GM06990 (cell line): ENCODE data around the gene SLAMF8.

ENCODE experiments used
- DNase-seq: peaks from one replicate; pipeline ENCODE4 v3.0.0-alpha.2; 2011; ENCODE audit not compliant: insufficient read length; ENCODE audit errors: extremely low read depth
- H3K27me3 ChIP-seq: replicated peaks from 2 replicates; pipeline ENCODE4 v1.6.0; 2011; ENCODE audit warnings: low read length; ENCODE audit not compliant: control insufficient read depth, insufficient read depth
- H3K36me3 ChIP-seq: 2 replicates; pipeline ENCODE4 v1.5.1; 2011; ENCODE audit warnings: low read length; ENCODE audit not compliant: control insufficient read depth, insufficient read depth
- H3K4me3 ChIP-seq: replicated peaks from 2 replicates; pipeline ENCODE4 v1.5.1; 2011; ENCODE audit warnings: low read depth, mild to moderate bottlenecking, control low read depth, low read length
- TF ChIP-seq, protein P1 (sequence below): IDR thresholded peaks from 2 replicates; pipeline ENCODE4 v1.5.1; 2011; ENCODE audit warnings: low read length, control low read depth, mild to moderate bottlenecking, inconsistent platforms; ENCODE audit not compliant: insufficient read depth, poor library complexity, severe bottlenecking

The SLAMF8 gene

DNA sequence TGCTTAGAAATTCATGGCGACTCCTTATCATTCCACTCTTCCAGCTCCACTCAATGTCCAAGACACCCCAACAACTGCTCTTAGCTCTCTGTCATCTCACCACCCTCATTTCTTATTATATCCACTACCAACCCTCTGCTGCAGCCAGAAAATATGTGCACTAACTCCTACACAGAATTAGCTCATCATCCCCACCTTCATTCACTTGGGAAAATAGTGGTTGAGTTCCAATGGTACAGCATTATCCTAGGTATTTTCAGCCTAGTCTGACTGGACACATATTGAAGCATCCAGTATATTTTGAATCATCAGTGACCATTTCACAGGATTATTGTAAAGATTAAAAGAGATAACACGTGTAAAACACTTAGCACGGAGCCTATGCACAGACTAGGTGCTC lies 52.5 kb downstream of the SLAMF8 start:
- DNase-seq: no peak
- TF ChIP-seq, protein P1, sequence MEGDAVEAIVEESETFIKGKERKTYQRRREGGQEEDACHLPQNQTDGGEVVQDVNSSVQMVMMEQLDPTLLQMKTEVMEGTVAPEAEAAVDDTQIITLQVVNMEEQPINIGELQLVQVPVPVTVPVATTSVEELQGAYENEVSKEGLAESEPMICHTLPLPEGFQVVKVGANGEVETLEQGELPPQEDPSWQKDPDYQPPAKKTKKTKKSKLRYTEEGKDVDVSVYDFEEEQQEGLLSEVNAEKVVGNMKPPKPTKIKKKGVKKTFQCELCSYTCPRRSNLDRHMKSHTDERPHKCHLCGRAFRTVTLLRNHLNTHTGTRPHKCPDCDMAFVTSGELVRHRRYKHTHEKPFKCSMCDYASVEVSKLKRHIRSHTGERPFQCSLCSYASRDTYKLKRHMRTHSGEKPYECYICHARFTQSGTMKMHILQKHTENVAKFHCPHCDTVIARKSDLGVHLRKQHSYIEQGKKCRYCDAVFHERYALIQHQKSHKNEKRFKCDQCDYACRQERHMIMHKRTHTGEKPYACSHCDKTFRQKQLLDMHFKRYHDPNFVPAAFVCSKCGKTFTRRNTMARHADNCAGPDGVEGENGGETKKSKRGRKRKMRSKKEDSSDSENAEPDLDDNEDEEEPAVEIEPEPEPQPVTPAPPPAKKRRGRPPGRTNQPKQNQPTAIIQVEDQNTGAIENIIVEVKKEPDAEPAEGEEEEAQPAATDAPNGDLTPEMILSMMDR: no peak
- no peaks in the 10 kb centered on the region for H3K27me3 ChIP-seq
- H3K36me3 ChIP-seq: no peaks in the 10 kb centered on the region
- H3K4me3 ChIP-seq: no peak overlapping the region

DNA sequence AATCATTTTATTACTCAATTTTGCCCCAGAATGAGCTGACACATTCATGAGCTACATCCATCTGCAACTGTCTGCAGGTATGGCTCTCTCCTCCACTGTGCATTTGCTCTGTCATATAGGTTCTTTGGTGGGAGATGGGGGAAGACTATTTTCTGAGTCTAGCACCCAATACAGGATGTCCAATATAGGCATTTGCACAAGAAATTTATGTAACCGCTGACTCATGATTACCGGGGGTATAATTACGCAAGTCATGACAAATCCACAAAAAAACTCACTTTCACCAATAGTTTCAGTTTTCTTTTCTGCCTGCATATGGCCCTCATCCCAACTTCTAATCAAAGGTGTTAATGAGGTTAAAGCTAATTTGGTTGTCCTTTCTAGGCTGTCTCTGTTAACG lies 53.3 kb downstream of the SLAMF8 start:
- TF ChIP-seq, protein P1: no peak
- H3K4me3 ChIP-seq: no peak overlapping the region
- no peaks in the 10 kb centered on the region for H3K36me3 ChIP-seq
- H3K27me3 ChIP-seq: no peaks in the 10 kb centered on the region
- DNase-seq: no peak

DNA sequence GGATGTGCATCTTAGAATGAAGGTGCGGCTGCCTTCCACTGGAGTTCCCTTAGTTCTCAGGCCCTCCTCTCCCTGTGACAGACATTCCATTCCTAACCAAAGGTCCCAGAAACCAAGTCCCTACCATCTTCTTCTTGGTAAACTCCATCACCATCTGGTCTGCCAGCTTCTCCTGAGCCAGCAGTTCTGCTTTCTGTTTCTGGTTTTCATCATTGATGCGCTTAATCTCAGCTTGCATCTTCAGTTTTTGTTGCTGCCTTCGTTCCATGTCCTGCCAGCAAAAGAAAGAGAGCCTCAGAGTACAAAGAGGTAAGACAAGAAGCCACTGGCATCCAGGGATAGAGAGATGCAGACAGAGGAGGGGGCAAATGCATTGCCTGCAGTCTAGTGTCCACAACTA lies 53.8 kb downstream of the SLAMF8 start:
- Histone ChIP-seq H3K4me3 (no peak overlapping the region), H3K27me3 (no peaks in the 10 kb centered on the region), H3K36me3 (no peaks in the 10 kb centered on the region)
- DNase-seq: no peak
- TF ChIP-seq, protein P1: no peak

DNA sequence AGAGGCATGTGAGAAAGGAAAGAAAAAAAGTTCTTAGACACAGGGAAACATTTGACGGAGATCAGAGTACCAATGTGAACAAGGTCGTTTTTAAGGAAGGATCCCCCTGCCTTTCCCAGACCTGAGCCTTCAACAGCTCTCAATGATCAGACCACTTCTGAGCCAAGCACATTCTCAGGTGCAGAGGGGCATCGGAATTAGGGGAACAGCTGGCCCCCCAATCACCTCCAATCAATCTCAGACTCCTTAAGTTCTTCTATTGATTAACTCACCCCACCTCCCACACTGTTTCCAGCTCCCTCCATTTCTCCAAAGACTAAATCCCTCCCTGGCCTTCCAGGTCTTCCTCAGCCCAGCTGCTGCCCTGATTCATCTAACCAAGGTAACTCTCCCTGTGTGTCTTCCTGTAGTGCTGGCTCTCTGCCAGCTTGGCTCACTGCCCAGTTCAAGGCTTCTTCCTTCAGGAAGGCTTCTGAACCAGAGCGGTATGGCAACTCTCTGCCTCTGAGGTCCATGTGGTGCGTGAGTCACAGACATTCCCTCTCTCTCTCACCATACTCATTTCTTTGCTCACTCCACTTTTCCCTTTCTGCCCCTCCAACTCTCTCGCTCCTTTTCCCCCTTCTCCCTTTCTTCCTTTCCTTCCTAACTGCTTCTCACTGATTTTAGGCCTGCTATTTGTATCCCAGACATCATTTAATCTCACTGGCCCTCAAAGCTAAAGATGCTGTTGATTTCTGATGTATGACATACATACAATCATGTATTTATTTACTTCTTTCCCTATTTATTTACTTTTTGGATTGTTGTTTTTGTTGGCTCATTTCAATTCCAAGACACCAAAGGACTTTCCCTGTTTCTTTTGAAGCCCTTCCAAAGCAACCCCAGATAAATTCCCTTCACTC lies 55.2 kb downstream of the SLAMF8 start:
- H3K27me3 ChIP-seq: no peaks in the 10 kb centered on the region
- no peak for DNase-seq
- H3K4me3 ChIP-seq: no peak overlapping the region
- no peaks in the 10 kb centered on the region for H3K36me3 ChIP-seq
- TF ChIP-seq, protein P1: no peak

DNA sequence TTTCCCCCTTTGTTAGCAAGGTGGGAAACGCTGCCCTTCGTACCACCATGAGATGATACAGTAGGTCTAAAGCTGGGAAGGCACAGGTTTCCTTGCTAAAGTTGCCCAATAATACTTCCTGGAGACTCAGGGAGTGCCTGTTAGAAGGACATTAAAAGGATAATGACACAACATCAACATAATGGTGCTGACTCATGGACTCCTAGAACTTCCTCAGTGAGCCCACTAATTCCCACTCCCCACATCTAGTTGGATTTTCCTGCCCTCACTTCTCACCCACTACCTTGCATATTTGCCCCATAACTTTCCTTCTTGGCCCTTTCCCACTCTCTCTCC lies 55.8 kb downstream of the SLAMF8 start:
- Histone ChIP-seq H3K4me3 (no peak overlapping the region), H3K36me3 (no peaks in the 10 kb centered on the region), H3K27me3 (no peaks in the 10 kb centered on the region)
- no peak for DNase-seq
- TF ChIP-seq, protein P1: no peak
